Calu3 (cell line): ENCODE measurements around the gene SPATA31C2. TPM values are rescaled to one million over a fixed set of nuclear protein-coding genes. Genes with fewer than 3 reads are reported as not detected.
"Not testable (repeated sequence)": the region's sequence is repeated elsewhere in the genome, so short reads cannot be mapped to it uniquely, and the experiment has no call there.

ENCODE experiments used
- Bru-seq: library from RNA; stranded (reverse); fragments of 400-500 nt; gene quantifications from one replicate; lab custom pipeline; 2021; lab: Mats Ljungman, UMichigan
- BruChase-seq, 2 experiments: library from RNA; stranded (reverse); fragments of 400-500 nt; gene quantifications; one replicate each; lab custom pipeline; 2021; lab: Mats Ljungman, UMichigan
- BruUV-seq: library from RNA; stranded (reverse); fragments of 400-500 nt; replicated peaks from 2 replicates; lab custom pipeline; 2021; lab: Mats Ljungman, UMichigan
- CTCF ChIA-PET: fragments of 300-600 bp; sonication (Branson Sonifier 250); formaldehyde crosslinking; loops from one replicate; lab custom pipeline; 2022; ENCODE audit warnings: antibody characterized with exemption; lab: Charles Lee
- DNase-seq: peaks from one replicate; pipeline ENCODE4 v3.0.0; 2022
- H3K27ac Mint-ChIP-seq: one replicate; pipeline ENCODE4 v1.8.0; 2022; ENCODE audit warnings: mixed read lengths; ENCODE audit not compliant: unreplicated experiment
- H3K27me3 Mint-ChIP-seq: one replicate; pipeline ENCODE4 v1.8.0; 2022; ENCODE audit warnings: mixed read lengths; ENCODE audit not compliant: unreplicated experiment
- H3K36me3 Mint-ChIP-seq: one replicate; pipeline ENCODE4 v1.8.0; 2022; ENCODE audit warnings: mild to moderate bottlenecking, moderate library complexity, mixed read lengths; ENCODE audit not compliant: insufficient read depth, unreplicated experiment
- H3K4me1 Mint-ChIP-seq: one replicate; pipeline ENCODE4 v1.8.0; 2022; ENCODE audit warnings: mild to moderate bottlenecking, low read depth, mixed read lengths; ENCODE audit not compliant: unreplicated experiment
- H3K4me3 Mint-ChIP-seq: one replicate; pipeline ENCODE4 v1.8.0; 2022; ENCODE audit warnings: mild to moderate bottlenecking, low read depth, moderate library complexity, mixed read lengths; ENCODE audit not compliant: unreplicated experiment
- H3K9me3 Mint-ChIP-seq: one replicate; pipeline ENCODE4 v1.8.0; 2022; ENCODE audit warnings: low read depth, mixed read lengths; ENCODE audit not compliant: unreplicated experiment
- CTCF ChIP-seq: fragments of 200-600 bp; IDR thresholded peaks from one replicate; pipeline ENCODE4 v1.8.0; 2022; ENCODE audit warnings: antibody characterized with exemption; ENCODE audit not compliant: unreplicated experiment
- intact Hi-C: fragments of 100-400 bp; cut with micrococcal nuclease; formaldehyde crosslinking; loops from one replicate; pipeline ENCODE4 v1.10.0; 2022; ENCODE audit not compliant: unreplicated experiment
- long read RNA-seq: library from polyadenylated mRNA; stranded (forward); transcript quantifications from one replicate; pipeline ENCODE4 v2.0.0, GENCODE V29; 2022
- total RNA-seq: library from RNA; stranded (reverse); gene quantifications from 2 replicates; pipeline ENCODE4 v1.2.3, GENCODE V29; 2022

The SPATA31C2 gene
- total RNA-seq: not detected in 2 replicates
- Bru-seq, nascent RNA: not detected
- not detected for BruChase-seq, experiment 1, labeled RNA remaining after a 6-hour chase
- BruChase-seq, experiment 2, labeled RNA remaining after a 2-hour chase: not detected
- long read RNA-seq: 0 reads

DNA sequence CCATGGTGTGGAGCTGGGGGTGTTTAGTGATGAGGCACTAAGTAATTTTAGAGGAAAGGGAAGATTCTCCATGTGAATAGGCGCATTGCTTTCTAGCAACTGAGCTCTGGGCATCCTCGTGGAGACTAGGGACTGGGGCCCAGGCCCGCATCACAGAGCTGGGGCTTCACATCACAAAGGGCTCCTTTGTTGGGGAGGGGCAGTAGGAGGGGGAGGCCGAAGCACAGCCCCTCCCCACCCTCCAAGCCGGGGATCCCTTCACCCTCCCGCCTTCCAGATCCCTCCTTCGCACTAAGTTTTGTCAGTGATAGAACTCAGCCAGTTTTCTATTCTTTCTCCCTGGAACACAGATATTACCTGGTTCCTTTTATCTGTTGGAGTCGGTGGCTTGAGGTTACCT lies at the start of gene SPATA31C2:
Gene SPATA31C2 (minus strand): TSS at position 101 of the 400 bp plus-strand sequence. CDS start 29 bp downstream, at position 72.
- intact Hi-C loops, H3K27ac Mint-ChIP-seq, H3K9me3 Mint-ChIP-seq, H3K4me1 Mint-ChIP-seq, CTCF ChIA-PET, H3K27me3 Mint-ChIP-seq, DNase-seq, H3K4me3 Mint-ChIP-seq, H3K36me3 Mint-ChIP-seq, BruUV-seq: not testable (repeated sequence)

DNA sequence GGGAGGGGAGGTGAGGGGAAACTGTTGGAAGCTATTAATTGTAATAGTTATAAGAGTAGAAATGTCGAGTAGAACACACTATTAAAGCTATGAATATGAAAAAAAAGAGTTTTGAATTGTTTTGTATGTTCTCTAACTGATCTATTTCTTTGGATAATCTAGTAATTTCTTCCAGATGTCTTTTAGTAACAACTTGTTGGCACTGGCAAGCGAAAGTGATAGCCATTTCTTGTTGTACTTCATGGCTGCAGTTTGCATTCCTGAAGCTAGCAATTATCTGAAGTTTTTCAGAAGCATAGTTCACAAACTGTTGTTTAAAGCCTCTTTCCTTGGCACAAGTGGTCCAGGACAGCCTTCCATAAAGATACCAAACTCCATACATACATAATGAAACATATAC lies 49.4 kb upstream of the SPATA31C2 start:
- no TSS peak for BruUV-seq
- no peaks in the 10 kb centered on the region for H3K36me3 Mint-ChIP-seq
- no peak overlapping the region for H3K27ac Mint-ChIP-seq
- H3K27me3 Mint-ChIP-seq: no peaks in the 10 kb centered on the region
- CTCF ChIA-PET: no interaction called here
- no peaks in the 10 kb centered on the region for H3K9me3 Mint-ChIP-seq
- no peak for DNase-seq
- no peak for TF ChIP-seq CTCF
- H3K4me1 Mint-ChIP-seq: peaks cover 10% of the 10 kb centered on the region
- intact Hi-C loops: no loop called here
- H3K4me3 Mint-ChIP-seq: no peak overlapping the region

GRCh38 chr9:88186495-88187110 lies 48.3 kb upstream of the SPATA31C2 start:
- BruUV-seq: no TSS peak

GRCh38 chr9:88184976-88185375 lies 46.7 kb upstream of the SPATA31C2 start:
- Mint-ChIP-seq H3K36me3 (no peaks in the 10 kb centered on the region), H3K27me3 (no peaks in the 10 kb centered on the region), H3K27ac (no peak overlapping the region), H3K9me3 (no peaks in the 10 kb centered on the region), H3K4me1 (no peaks in the 10 kb centered on the region), H3K4me3 (no peak overlapping the region)
- BruUV-seq: no TSS peak
- no peak for DNase-seq
- intact Hi-C loops: no loop called here
- no peak for TF ChIP-seq CTCF
- CTCF ChIA-PET: no interaction called here

More at GRCh38 chr9:88186495-88187110, 48.3 kb upstream of the SPATA31C2 start:
- CTCF ChIA-PET: no interaction called here
- intact Hi-C loops: no loop called here
- no peak for TF ChIP-seq CTCF
- no peaks in the 10 kb centered on the region for H3K36me3 Mint-ChIP-seq
- H3K4me1 Mint-ChIP-seq: peaks cover 6% of the 10 kb centered on the region
- H3K9me3 Mint-ChIP-seq: no peaks in the 10 kb centered on the region
- no peak for DNase-seq
- H3K4me3 Mint-ChIP-seq: no peak overlapping the region
- no peaks in the 10 kb centered on the region for H3K27me3 Mint-ChIP-seq
- no peak overlapping the region for H3K27ac Mint-ChIP-seq
